Measurements from ENCODE around the gene GRIN2C. TPM values are rescaled to one million over a fixed set of nuclear protein-coding genes. Genes with fewer than 3 reads are reported as not detected.

GRIN2C gene
- total and polyA plus RNA-seq, 2 of the 4 experiments (the other 2 are of a cell fraction): 0.22 TPM; not detected in 1

GRCh38 chr17:74805591-74805991 lies 54.1 kb downstream of the GRIN2C start:
- 81% methylated on average over 8 of the region's 15 CpGs; no CpG with 5 or more reads in 1 of the 2 experiments for WGBS, 2 experiments (ENCODE audit: extremely low coverage in 2 of 2, insufficient read length in 1 of 2)
- H3K4ac ChIP-seq (ENCODE audit: low read depth, low read length): no peak overlapping the region
- no TSS peak for BruUV-seq (replicated peaks)
- no peak for ATAC-seq (ENCODE audit: low read depth)
- H3K18ac ChIP-seq (ENCODE audit: low read depth, low read length): no peak overlapping the region
- H3K4me2 ChIP-seq (ENCODE audit: low read depth, low read length): no peak overlapping the region
- no peak overlapping the region for H4K5ac ChIP-seq (ENCODE audit: low read depth, low read length)
- no peak overlapping the region for H3K56ac ChIP-seq (ENCODE audit: extremely low read depth, insufficient read depth, low read length)
- H3K14ac ChIP-seq (replicated peaks; ENCODE audit: low read depth, low read length): no peak overlapping the region
- no peak overlapping the region for H3K9ac ChIP-seq (ENCODE audit: low read depth, low read length)
- no peak overlapping the region for H3K27ac ChIP-seq (ENCODE audit: insufficient read depth, low read length)
- H3K27me3 ChIP-seq (ENCODE audit: control insufficient read depth, insufficient read depth, low read length): no peaks in the 10 kb centered on the region
- H2BK15ac ChIP-seq (ENCODE audit: low read depth, low read length): no peak overlapping the region
- no peaks in the 10 kb centered on the region for H3K79me1 ChIP-seq (ENCODE audit: low read depth in 1 of 2, low read length in 2 of 2)
- H2BK120ac ChIP-seq (ENCODE audit: low read depth, low read length): no peak overlapping the region
- dilution Hi-C loops (cut with HindIII; ENCODE audit: low sequenced_read_pairs, unreplicated experiment): no loop called here
- H4K8ac ChIP-seq (ENCODE audit: low read depth in 2 of 2, low read length in 2 of 2): no peak overlapping the region
- H4K91ac ChIP-seq (ENCODE audit: insufficient read depth, low read depth, low read length): no peak overlapping the region
- no peak overlapping the region for H2BK5ac ChIP-seq (ENCODE audit: low read depth, low read length, poor library complexity, severe bottlenecking)
- CTCF ChIA-PET: interaction anchor here (0.7 kb wide), 1 partner anchor 16 kb away, joined by 3 read pairs; no protein-coding TSS in a partner anchor
- peaks cover 14% of the 10 kb centered on the region for H3K36me3 ChIP-seq (ENCODE audit: control insufficient read depth, insufficient read depth, low read length)
- no peak for TF ChIP-seq ELK1 (IDR thresholded peaks at IDR 0.05; ENCODE audit: borderline replicate concordance, low read depth, low read length)
- no peak for TF ChIP-seq CTCF (conservative IDR thresholded peaks at IDR 0.05; ENCODE audit: low read depth, low read length)
- no peak for TF ChIP-seq CEBPB (IDR thresholded peaks at IDR 0.05; ENCODE audit: low read depth, low read length)
- TF ChIP-seq CHD1 (IDR thresholded peaks at IDR 0.05; ENCODE audit: low read depth, low read length): no peak
- TF ChIP-seq SMC3 (IDR thresholded peaks at IDR 0.05; ENCODE audit: low read depth, low read length): no peak
- TF ChIP-seq RFX5 (IDR thresholded peaks at IDR 0.05; ENCODE audit: low read depth, low read length): no peak
- TF ChIP-seq NFE2L2 (IDR thresholded peaks at IDR 0.05; ENCODE audit: low read depth, low read length): no peak
- TF ChIP-seq MAFK (IDR thresholded peaks at IDR 0.05; ENCODE audit: low read depth, low read length): no peak
- no peak for TF ChIP-seq FOS (IDR thresholded peaks at IDR 0.05; ENCODE audit: low read depth, low read length)
- no peak for TF ChIP-seq MAZ (IDR thresholded peaks at IDR 0.05; ENCODE audit: borderline replicate concordance, low read depth, low read length)
- no peak for TF ChIP-seq MXI1 (IDR thresholded peaks at IDR 0.05; ENCODE audit: borderline replicate concordance, low read depth, low read length)
- no peak for TF ChIP-seq RCOR1 (IDR thresholded peaks at IDR 0.05; ENCODE audit: insufficient replicate concordance, low read length)
- TF ChIP-seq POLR2A (IDR thresholded peaks at IDR 0.05; ENCODE audit: low read depth, low read length): no peak
- TF ChIP-seq RAD21 (IDR thresholded peaks at IDR 0.05; ENCODE audit: low read length): no peak
- TF ChIP-seq USF2 (IDR thresholded peaks at IDR 0.05; ENCODE audit: low read depth, low read length): no peak
- TF ChIP-seq BHLHE40 (IDR thresholded peaks at IDR 0.05; ENCODE audit: low read depth, low read length): no peak
- no peak overlapping the region for H2BK20ac ChIP-seq (ENCODE audit: low read depth, low read length)
- intact Hi-C loops (cut with micrococcal nuclease): no loop called here
- DNase-seq: no peak
- no peak overlapping the region for H2AK5ac ChIP-seq (ENCODE audit: low read depth, low read length)
- in situ Hi-C loops (cut with MboI; ENCODE audit: low sequenced_read_pairs): no loop called here
- POLR2A ChIA-PET (ENCODE audit: unreplicated experiment): no interaction called here
- H2AK9ac ChIP-seq (replicated peaks; ENCODE audit: low read depth, low read length, poor library complexity): no peak overlapping the region
- H2AFZ ChIP-seq (replicated peaks; ENCODE audit: low read length, poor library complexity): no peak overlapping the region
- 0 out of 2 replicates have a peak, but pooled peaks cover 2% of the 10 kb centered on the region for H3K9me1 ChIP-seq (ENCODE audit: insufficient read depth, low read length)
- H3K23ac ChIP-seq (ENCODE audit: low read depth, low read length): no peak overlapping the region
- H4K20me1 ChIP-seq (ENCODE audit: insufficient read depth, low read length): no peaks in the 10 kb centered on the region; the same call in 1 of the 2 replicates
- no peaks in the 10 kb centered on the region for H3K9me3 ChIP-seq (ENCODE audit: control insufficient read depth, insufficient read depth, low read length)
- no peak overlapping the region for H3K4me3 ChIP-seq (ENCODE audit: insufficient read depth, low read depth, low read length)
- H3K4me1 ChIP-seq (ENCODE audit: control insufficient read depth, insufficient read depth, low read length): no peaks in the 10 kb centered on the region

Measured in IMR-90 (cell line).